ENCODE results near the gene SYN1. TPM values are rescaled to one million over a fixed set of nuclear protein-coding genes. Genes with fewer than 3 reads are reported as not detected.
"Not testable (repeated sequence)": the region's sequence is repeated elsewhere in the genome, so short reads cannot be mapped to it uniquely, and the experiment has no call there.

The SYN1 gene
- total RNA-seq, 1 donor from 2014 or later, result 1.9 TPM

GRCh38 chrX:47605024-47605423 lies 14.6 kb downstream of the SYN1 start:
- Mint-ChIP-seq H3K9me3 (ENCODE audit: unreplicated experiment) (peaks cover 16% of the 10 kb centered on the region), H3K27me3 (ENCODE audit: unreplicated experiment) (peaks cover 2% of the 10 kb centered on the region), H3K4me3 (ENCODE audit: unreplicated experiment) (no peak overlapping the region), H3K27ac (ENCODE audit: unreplicated experiment) (no peak overlapping the region), H3K36me3 (ENCODE audit: unreplicated experiment) (no peaks in the 10 kb centered on the region), H3K4me1 (ENCODE audit: unreplicated experiment) (peaks cover 2% of the 10 kb centered on the region)
- no peak for DNase-seq (ENCODE audit: extremely low spot score, unreplicated experiment)
- TF ChIP-seq CTCF (IDR thresholded peaks at IDR 0.05), result no peak

- H3K27ac Mint-ChIP-seq (ENCODE audit: unreplicated experiment); H3K4me1 Mint-ChIP-seq (ENCODE audit: unreplicated experiment); H3K27me3 Mint-ChIP-seq (ENCODE audit: unreplicated experiment); H3K36me3 Mint-ChIP-seq (ENCODE audit: unreplicated experiment); H3K4me3 Mint-ChIP-seq (ENCODE audit: unreplicated experiment): not testable (repeated sequence)
- DNase-seq (ENCODE audit: extremely low spot score, unreplicated experiment), result peak; percentile 5
- peaks cover 22% of the 10 kb centered on the region for H3K9me3 Mint-ChIP-seq (ENCODE audit: unreplicated experiment)
Measured at GRCh38 chrX:47603125-47603524, 16.5 kb downstream of the SYN1 start.

GRCh38 chrX:47597222-47597621 lies 22.4 kb downstream of the SYN1 start:
- peaks cover 40% of the 10 kb centered on the region for H3K9me3 Mint-ChIP-seq (ENCODE audit: unreplicated experiment)

GRCh38 chrX:47596256-47596655 lies 23.4 kb downstream of the SYN1 start:
- Mint-ChIP-seq H3K4me3 (ENCODE audit: unreplicated experiment) (no peak overlapping the region), H3K36me3 (ENCODE audit: unreplicated experiment) (no peaks in the 10 kb centered on the region), H3K27ac (ENCODE audit: unreplicated experiment) (peak overlapping the region; percentile 70), H3K27me3 (ENCODE audit: unreplicated experiment) (peaks cover 8% of the 10 kb centered on the region), H3K4me1 (ENCODE audit: unreplicated experiment) (peaks cover 11% of the 10 kb centered on the region), H3K9me3 (ENCODE audit: unreplicated experiment) (peaks cover 34% of the 10 kb centered on the region)
- TF ChIP-seq CTCF (IDR thresholded peaks at IDR 0.05), result no peak
- peak; percentile 2 for DNase-seq (ENCODE audit: extremely low spot score, unreplicated experiment)

More at GRCh38 chrX:47597222-47597621, 22.4 kb downstream of the SYN1 start:
- Mint-ChIP-seq H3K27me3 (ENCODE audit: unreplicated experiment) (peaks cover 8% of the 10 kb centered on the region), H3K4me1 (ENCODE audit: unreplicated experiment) (peaks cover 11% of the 10 kb centered on the region), H3K27ac (ENCODE audit: unreplicated experiment) (no peak overlapping the region), H3K36me3 (ENCODE audit: unreplicated experiment) (no peaks in the 10 kb centered on the region), H3K4me3 (ENCODE audit: unreplicated experiment) (no peak overlapping the region)
- no peak for TF ChIP-seq CTCF (IDR thresholded peaks at IDR 0.05)
- DNase-seq (ENCODE audit: extremely low spot score, unreplicated experiment), result no peak

GRCh38 chrX:47595716-47596251 lies 23.9 kb downstream of the SYN1 start:
- peak; percentile 10 for DNase-seq (ENCODE audit: extremely low spot score, unreplicated experiment)
- no peak overlapping the region for H3K4me3 Mint-ChIP-seq (ENCODE audit: unreplicated experiment)
- peak overlapping the region; percentile 70 for H3K27ac Mint-ChIP-seq (ENCODE audit: unreplicated experiment)
- peaks cover 11% of the 10 kb centered on the region for H3K4me1 Mint-ChIP-seq (ENCODE audit: unreplicated experiment)
- H3K9me3 Mint-ChIP-seq (ENCODE audit: unreplicated experiment), result peaks cover 30% of the 10 kb centered on the region
- peaks cover 6% of the 10 kb centered on the region for H3K27me3 Mint-ChIP-seq (ENCODE audit: unreplicated experiment)
- TF ChIP-seq CTCF (IDR thresholded peaks at IDR 0.05), result no peak
- H3K36me3 Mint-ChIP-seq (ENCODE audit: unreplicated experiment), result no peaks in the 10 kb centered on the region

GRCh38 chrX:47593522-47593921 lies 26.1 kb downstream of the SYN1 start:
- Mint-ChIP-seq H3K9me3 (ENCODE audit: unreplicated experiment) (peaks cover 18% of the 10 kb centered on the region), H3K4me3 (ENCODE audit: unreplicated experiment) (no peak overlapping the region), H3K27me3 (ENCODE audit: unreplicated experiment) (peaks cover 3% of the 10 kb centered on the region), H3K4me1 (ENCODE audit: unreplicated experiment) (peaks cover 11% of the 10 kb centered on the region), H3K36me3 (ENCODE audit: unreplicated experiment) (no peaks in the 10 kb centered on the region), H3K27ac (ENCODE audit: unreplicated experiment) (no peak overlapping the region)
- no peak for TF ChIP-seq CTCF (IDR thresholded peaks at IDR 0.05)
- no peak for DNase-seq (ENCODE audit: extremely low spot score, unreplicated experiment)

All from osteocyte (in vitro differentiated cells).